Measurements from ENCODE around the gene C2orf74. TPM values are rescaled to one million over a fixed set of nuclear protein-coding genes. Genes with fewer than 3 reads are reported as not detected.

Gene C2orf74
- total RNA-seq, 1 donor from 2014 or later, result 5.6 TPM

GRCh38 chr2:61178603-61179545, 16.9 kb downstream of the C2orf74 start:
- TF ChIP-seq, protein P1, sequence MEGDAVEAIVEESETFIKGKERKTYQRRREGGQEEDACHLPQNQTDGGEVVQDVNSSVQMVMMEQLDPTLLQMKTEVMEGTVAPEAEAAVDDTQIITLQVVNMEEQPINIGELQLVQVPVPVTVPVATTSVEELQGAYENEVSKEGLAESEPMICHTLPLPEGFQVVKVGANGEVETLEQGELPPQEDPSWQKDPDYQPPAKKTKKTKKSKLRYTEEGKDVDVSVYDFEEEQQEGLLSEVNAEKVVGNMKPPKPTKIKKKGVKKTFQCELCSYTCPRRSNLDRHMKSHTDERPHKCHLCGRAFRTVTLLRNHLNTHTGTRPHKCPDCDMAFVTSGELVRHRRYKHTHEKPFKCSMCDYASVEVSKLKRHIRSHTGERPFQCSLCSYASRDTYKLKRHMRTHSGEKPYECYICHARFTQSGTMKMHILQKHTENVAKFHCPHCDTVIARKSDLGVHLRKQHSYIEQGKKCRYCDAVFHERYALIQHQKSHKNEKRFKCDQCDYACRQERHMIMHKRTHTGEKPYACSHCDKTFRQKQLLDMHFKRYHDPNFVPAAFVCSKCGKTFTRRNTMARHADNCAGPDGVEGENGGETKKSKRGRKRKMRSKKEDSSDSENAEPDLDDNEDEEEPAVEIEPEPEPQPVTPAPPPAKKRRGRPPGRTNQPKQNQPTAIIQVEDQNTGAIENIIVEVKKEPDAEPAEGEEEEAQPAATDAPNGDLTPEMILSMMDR (IDR thresholded peaks at IDR 0.05), result no peak
- Mint-ChIP-seq H3K4me3 (ENCODE audit: unreplicated experiment) (peak overlapping the region; percentile 42), H3K9me3 (ENCODE audit: low read depth) (no peaks in the 10 kb centered on the region), H3K36me3 (ENCODE audit: low read depth) (peaks cover 15% of the 10 kb centered on the region), H3K27me3 (ENCODE audit: low read depth) (no peaks in the 10 kb centered on the region), H3K4me1 (ENCODE audit: low read depth) (peaks cover 60% of the 10 kb centered on the region), H3K27ac (ENCODE audit: unreplicated experiment) (peak overlapping the region; percentile 81)
- no peak for DNase-seq (ENCODE audit: low spot score)

DNA sequence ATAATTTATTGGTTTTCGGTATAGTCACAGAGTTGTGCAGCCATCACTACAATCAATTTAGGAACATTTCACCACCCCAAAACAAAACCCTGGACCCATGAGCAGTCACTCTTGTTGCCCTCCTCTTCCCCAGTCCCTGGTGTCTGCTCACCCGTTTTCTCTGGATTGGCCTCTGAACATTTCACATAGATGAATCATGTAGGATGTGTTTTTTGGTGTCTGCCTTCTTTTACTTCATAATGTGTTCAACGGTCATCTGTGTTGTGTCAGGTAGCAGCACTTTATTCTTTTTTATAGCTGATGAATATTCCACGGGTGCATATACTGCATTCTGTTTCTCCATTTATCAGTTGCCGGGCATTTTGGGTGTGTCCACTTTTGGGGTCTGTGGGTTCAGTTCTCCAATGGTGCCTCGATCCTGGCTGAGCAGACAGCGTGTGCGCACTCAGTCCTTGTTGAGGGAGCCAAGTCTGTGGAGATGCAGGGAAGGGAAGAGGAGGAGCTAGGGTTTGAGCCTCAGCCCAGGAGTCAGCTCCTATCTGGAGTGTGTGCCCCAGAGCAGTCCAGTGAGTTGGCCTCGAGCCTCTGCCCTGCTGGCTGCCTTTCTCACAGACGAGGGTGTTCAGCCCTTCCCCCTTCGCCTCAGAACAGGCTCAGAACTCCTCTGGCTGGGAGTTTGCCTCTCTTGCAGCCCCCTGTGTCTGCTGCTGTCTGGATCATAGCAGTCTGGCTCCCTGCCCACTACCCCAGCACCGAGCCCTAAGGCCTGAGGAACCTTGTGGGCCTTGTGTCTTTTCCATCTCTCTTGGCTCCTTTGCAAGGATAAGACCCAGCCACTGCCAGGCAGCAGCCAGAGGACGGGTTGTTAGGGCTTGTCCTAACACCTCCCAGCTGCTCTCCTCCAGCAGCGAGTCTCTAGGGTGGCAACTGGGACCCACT, 18.0 kb downstream of the C2orf74 start:
- Mint-ChIP-seq H3K27ac (ENCODE audit: unreplicated experiment) (peak overlapping the region; percentile 81), H3K27me3 (ENCODE audit: low read depth) (no peaks in the 10 kb centered on the region), H3K9me3 (ENCODE audit: low read depth) (no peaks in the 10 kb centered on the region), H3K36me3 (ENCODE audit: low read depth) (peaks cover 22% of the 10 kb centered on the region), H3K4me3 (ENCODE audit: unreplicated experiment) (peak overlapping the region; percentile 42), H3K4me1 (ENCODE audit: low read depth) (peaks cover 60% of the 10 kb centered on the region)
- TF ChIP-seq, protein P1 (IDR thresholded peaks at IDR 0.05), result no peak
- DNase-seq (ENCODE audit: low spot score), result no peak

GRCh38 chr2:61180686-61181085, 18.7 kb downstream of the C2orf74 start:
- H3K9me3 Mint-ChIP-seq (ENCODE audit: low read depth), result no peaks in the 10 kb centered on the region
- no peaks in the 10 kb centered on the region for H3K27me3 Mint-ChIP-seq (ENCODE audit: low read depth)
- DNase-seq (ENCODE audit: low spot score), result no peak
- peak overlapping the region; percentile 81 for H3K27ac Mint-ChIP-seq (ENCODE audit: unreplicated experiment)
- TF ChIP-seq, protein P1 (IDR thresholded peaks at IDR 0.05), result no peak
- H3K4me3 Mint-ChIP-seq (ENCODE audit: unreplicated experiment), result peak overlapping the region; percentile 42
- peaks cover 63% of the 10 kb centered on the region for H3K4me1 Mint-ChIP-seq (ENCODE audit: low read depth)
- H3K36me3 Mint-ChIP-seq (ENCODE audit: low read depth), result peaks cover 27% of the 10 kb centered on the region

- DNase-seq (ENCODE audit: low spot score), result no peak
- TF ChIP-seq, protein P1 (IDR thresholded peaks at IDR 0.05), result no peak
- H3K9me3 Mint-ChIP-seq (ENCODE audit: low read depth), result no peaks in the 10 kb centered on the region
- no peaks in the 10 kb centered on the region for H3K27me3 Mint-ChIP-seq (ENCODE audit: low read depth)
- H3K4me3 Mint-ChIP-seq (ENCODE audit: unreplicated experiment), result peak overlapping the region; percentile 23
- H3K4me1 Mint-ChIP-seq (ENCODE audit: low read depth), result peaks cover 59% of the 10 kb centered on the region
- peaks cover 32% of the 10 kb centered on the region for H3K36me3 Mint-ChIP-seq (ENCODE audit: low read depth)
- H3K27ac Mint-ChIP-seq (ENCODE audit: unreplicated experiment), result peak overlapping the region; percentile 19
These were observed 19.5 kb downstream of the C2orf74 start for GRCh38 chr2:61181382-61182058.
